Neural progenitor cell (in vitro differentiated cells): ENCODE measurements around the gene BUD23. TPM values are rescaled to one million over a fixed set of nuclear protein-coding genes. Genes with fewer than 3 reads are reported as not detected.
"Not testable (repeated sequence)": the region's sequence is repeated elsewhere in the genome, so short reads cannot be mapped to it uniquely, and the experiment has no call there.

Experiments used
- DNase-seq: peaks from one replicate; pipeline ENCODE4 v3.0.0-alpha.2; 2016; ENCODE audit warnings: low spot score
- H2AFZ ChIP-seq: fragments of 200-600 bp; sonication (generic); replicated peaks from 2 replicates; pipeline ENCODE4 v1.6.1; 2016; ENCODE audit warnings: antibody characterized with exemption
- H3F3A ChIP-seq: fragments of 200-600 bp; sonication (generic); 2 replicates; pipeline ENCODE4 v1.6.1; 2016; ENCODE audit warnings: antibody characterized with exemption, low read depth
- H3K27ac ChIP-seq: fragments of 200-600 bp; sonication (generic); 2 replicates; pipeline ENCODE4 v1.5.1; 2016; ENCODE audit warnings: mild to moderate bottlenecking
- H3K27me3 ChIP-seq: fragments of 200-600 bp; sonication (generic); 2 replicates; pipeline ENCODE4 v1.6.1; 2016; ENCODE audit warnings: mild to moderate bottlenecking, moderate library complexity
- H3K36me3 ChIP-seq: fragments of 200-600 bp; sonication (generic); 2 replicates; pipeline ENCODE4 v1.5.1; 2016
- H3K4me1 ChIP-seq: fragments of 200-600 bp; sonication (generic); 2 replicates; pipeline ENCODE4 v1.6.1; 2016; ENCODE audit warnings: mixed run types
- H3K4me2 ChIP-seq: fragments of 200-600 bp; sonication (generic); 2 replicates; pipeline ENCODE4 v1.6.1; 2016
- H3K4me3 ChIP-seq: fragments of 200-600 bp; sonication (generic); 2 replicates; pipeline ENCODE4 v1.5.1; 2016
- H3K79me2 ChIP-seq: fragments of 200-600 bp; sonication (generic); 2 replicates; pipeline ENCODE4 v1.6.1; 2016; ENCODE audit warnings: low read depth
- H3K9ac ChIP-seq: fragments of 200-600 bp; sonication (generic); 2 replicates; pipeline ENCODE4 v1.6.1; 2016
- H3K9me3 ChIP-seq: fragments of 200-600 bp; sonication (generic); 2 replicates; pipeline ENCODE4 v1.5.1; 2016; ENCODE audit warnings: low read depth
- H4K20me1 ChIP-seq: fragments of 200-600 bp; sonication (generic); 2 replicates; pipeline ENCODE4 v1.6.1; 2016; ENCODE audit warnings: low read depth
- H3K27ac Mint-ChIP-seq: 3 replicates; pipeline ENCODE4 v1.8.0; 2021; ENCODE audit warnings: mixed read lengths
- H3K27me3 Mint-ChIP-seq: 2 replicates; pipeline ENCODE4 v1.8.0; 2022; ENCODE audit warnings: low read depth, mild to moderate bottlenecking, inconsistent platforms, moderate library complexity, mixed read lengths; ENCODE audit not compliant: insufficient read depth
- H3K36me3 Mint-ChIP-seq: 3 replicates; pipeline ENCODE4 v1.8.0; 2021; ENCODE audit warnings: mixed read lengths
- H3K4me1 Mint-ChIP-seq: 3 replicates; pipeline ENCODE4 v1.8.0; 2021; ENCODE audit warnings: mixed read lengths
- H3K4me3 Mint-ChIP-seq: 3 replicates; pipeline ENCODE4 v1.8.0; 2021; ENCODE audit warnings: mild to moderate bottlenecking, moderate library complexity, mixed read lengths
- H3K9me3 Mint-ChIP-seq: 3 replicates; pipeline ENCODE4 v1.8.0; 2020; ENCODE audit warnings: mixed read lengths
- CTCF ChIP-seq: fragments of 200-600 bp; sonication (generic); IDR thresholded peaks from 2 replicates; pipeline ENCODE4 v1.5.1; 2017; ENCODE audit warnings: antibody characterized with exemption, mild to moderate bottlenecking
- EZH2 ChIP-seq: fragments of 200-600 bp; sonication (generic); IDR thresholded peaks from 2 replicates; pipeline ENCODE4 v1.6.1; 2017; ENCODE audit warnings: antibody characterized with exemption, mild to moderate bottlenecking, moderate library complexity
- EZH2phosphoT487 ChIP-seq: fragments of 200-600 bp; sonication (generic); IDR thresholded peaks from 2 replicates; pipeline ENCODE4 v1.6.1; 2017; ENCODE audit warnings: antibody characterized with exemption
- total RNA-seq: library from RNA; depleted of rRNA; stranded (reverse); fragments of >200 nt; gene quantifications from 2 replicates; pipeline ENCODE4 v1.2.3, GENCODE V29; 2015; ENCODE audit warnings: low replicate concordance

The BUD23 gene
- total RNA-seq, 1 donor from 2014 or later: 22.8 TPM

- TF ChIP-seq EZH2: no peak
- no peak for TF ChIP-seq CTCF
- no peak for TF ChIP-seq EZH2phosphoT487
- Histone ChIP-seq H3K9ac (no peak overlapping the region), H3K4me1 (peaks cover 4% of the 10 kb centered on the region), H4K20me1 (peaks cover 34% of the 10 kb centered on the region), H3K9me3 (no peaks in the 10 kb centered on the region), H3K27me3 (no peaks in the 10 kb centered on the region), H3K27ac (no peak overlapping the region), H2AFZ (no peak overlapping the region), H3K4me3 (no peak overlapping the region), H3K36me3 (no peaks in the 10 kb centered on the region), H3K79me2 (no peaks in the 10 kb centered on the region), H3K4me2 (no peak overlapping the region), H3F3A (peaks cover 4% of the 10 kb centered on the region)
- no peak for DNase-seq
- Mint-ChIP-seq H3K4me1 (peaks cover 3% of the 10 kb centered on the region), H3K27me3 (peaks cover 2% of the 10 kb centered on the region), H3K9me3 (no peaks in the 10 kb centered on the region), H3K27ac (no peak overlapping the region), H3K4me3 (no peak overlapping the region), H3K36me3 (no peaks in the 10 kb centered on the region)
Measured at GRCh38 chr7:73708961-73709549, 25.7 kb downstream of the BUD23 start.

- H3K36me3 ChIP-seq: no peaks in the 10 kb centered on the region
- no peaks in the 10 kb centered on the region for H3K36me3 Mint-ChIP-seq
- H3K27me3 ChIP-seq: no peaks in the 10 kb centered on the region
- DNase-seq: no peak
- H3K4me1 Mint-ChIP-seq: peaks cover 8% of the 10 kb centered on the region
- no peak for TF ChIP-seq EZH2
- no peak for TF ChIP-seq EZH2phosphoT487
- no peak for TF ChIP-seq CTCF
- H3K4me2 ChIP-seq: no peak overlapping the region
- no peak overlapping the region for H3K27ac ChIP-seq
- no peak overlapping the region for H3K27ac Mint-ChIP-seq
- H3K4me3 Mint-ChIP-seq: no peak overlapping the region
- no peaks in the 10 kb centered on the region for H3K9me3 ChIP-seq
- H3K27me3 Mint-ChIP-seq: no peaks in the 10 kb centered on the region
- H2AFZ ChIP-seq: no peak overlapping the region
- H3K79me2 ChIP-seq: no peaks in the 10 kb centered on the region
- H3K4me1 ChIP-seq: no peaks in the 10 kb centered on the region
- H4K20me1 ChIP-seq: peaks cover 34% of the 10 kb centered on the region
- H3F3A ChIP-seq: no peaks in the 10 kb centered on the region
- H3K4me3 ChIP-seq: no peak overlapping the region
- no peak overlapping the region for H3K9ac ChIP-seq
- no peaks in the 10 kb centered on the region for H3K9me3 Mint-ChIP-seq
Measured at GRCh38 chr7:73712773-73713172, 29.4 kb downstream of the BUD23 start.

GRCh38 chr7:73713319-73713718, 29.9 kb downstream of the BUD23 start:
- H3F3A ChIP-seq, H3K4me2 ChIP-seq, H3K36me3 ChIP-seq, H3K79me2 ChIP-seq, H3K36me3 Mint-ChIP-seq, H3K27me3 Mint-ChIP-seq, H3K4me3 Mint-ChIP-seq, DNase-seq, H3K27ac Mint-ChIP-seq, H3K9me3 ChIP-seq, H3K27me3 ChIP-seq, H3K4me1 ChIP-seq, H3K27ac ChIP-seq, H2AFZ ChIP-seq, H3K9ac ChIP-seq, H3K9me3 Mint-ChIP-seq, H3K4me3 ChIP-seq: not testable (repeated sequence)
- peaks cover 10% of the 10 kb centered on the region for H3K4me1 Mint-ChIP-seq
- H4K20me1 ChIP-seq: peaks cover 40% of the 10 kb centered on the region

- H3K4me1 ChIP-seq: no peaks in the 10 kb centered on the region
- Mint-ChIP-seq H3K9me3 (no peaks in the 10 kb centered on the region), H3K36me3 (no peaks in the 10 kb centered on the region), H3K27ac (no peak overlapping the region), H3K4me3 (no peak overlapping the region), H3K4me1 (peaks cover 14% of the 10 kb centered on the region), H3K27me3 (peaks cover 5% of the 10 kb centered on the region)
- H3K9me3 ChIP-seq: no peaks in the 10 kb centered on the region
- no peaks in the 10 kb centered on the region for H3K36me3 ChIP-seq
- no peak overlapping the region for H3K9ac ChIP-seq
- TF ChIP-seq EZH2 (no peak), CTCF (no peak), EZH2phosphoT487 (no peak)
- no peak for DNase-seq
- peaks cover 10% of the 10 kb centered on the region for H3K79me2 ChIP-seq
- H3K27ac ChIP-seq: no peak overlapping the region
- H3F3A ChIP-seq: no peaks in the 10 kb centered on the region
- H3K27me3 ChIP-seq: peaks cover 27% of the 10 kb centered on the region
- H3K4me3 ChIP-seq: no peak overlapping the region
- peaks cover 43% of the 10 kb centered on the region for H4K20me1 ChIP-seq
- no peak overlapping the region for H3K4me2 ChIP-seq
- no peak overlapping the region for H2AFZ ChIP-seq
Measured at GRCh38 chr7:73715648-73716317, 32.4 kb downstream of the BUD23 start.
